ENCODE data around the gene MARF1.
"Not testable (repeated sequence)": the region's sequence is repeated elsewhere in the genome, so short reads cannot be mapped to it uniquely, and the experiment has no call there.

Gene MARF1

GRCh38 chr16:15643048-15643945, at the start of gene MARF1:
Gene MARF1, minus strand, starts transcription at chr16:15643154. Its CDS starts 3,921 bp downstream, at chr16:15639233.
- in situ Hi-C loops (cut with MboI; ENCODE audit: low sequenced_read_pairs) = no loop called here

- in situ Hi-C loops (cut with MboI; ENCODE audit: low sequenced_read_pairs) = not testable (repeated sequence)
These were observed 49.6 kb upstream of the MARF1 start for GRCh38 chr16:15692508-15692907.

GRCh38 chr16:15691046-15691445, 48.1 kb upstream of the MARF1 start:
- in situ Hi-C loops (cut with MboI; ENCODE audit: low sequenced_read_pairs) = no loop called here

GRCh38 chr16:15690296-15690695, 47.3 kb upstream of the MARF1 start:
- in situ Hi-C loops (cut with MboI; ENCODE audit: low sequenced_read_pairs) = no loop called here

- in situ Hi-C loops (cut with MboI; ENCODE audit: low sequenced_read_pairs) = no loop called here
These were observed 46.3 kb upstream of the MARF1 start for GRCh38 chr16:15689290-15689689.

GRCh38 chr16:15686287-15686686, 43.3 kb upstream of the MARF1 start:
- in situ Hi-C loops (cut with MboI; ENCODE audit: low sequenced_read_pairs) = no loop called here

GRCh38 chr16:15682105-15682570, 39.2 kb upstream of the MARF1 start:
- in situ Hi-C loops (cut with MboI; ENCODE audit: low sequenced_read_pairs) = no loop called here

- in situ Hi-C loops (cut with MboI; ENCODE audit: low sequenced_read_pairs) = no loop called here
These were observed 34.5 kb upstream of the MARF1 start for GRCh38 chr16:15677447-15677846.

GRCh38 chr16:15676506-15676905, 33.6 kb upstream of the MARF1 start:
- in situ Hi-C loops (cut with MboI; ENCODE audit: low sequenced_read_pairs) = no loop called here

- in situ Hi-C loops (cut with MboI; ENCODE audit: low sequenced_read_pairs) = no loop called here
These were observed 31.6 kb upstream of the MARF1 start for GRCh38 chr16:15674571-15674970.

- in situ Hi-C loops (cut with MboI; ENCODE audit: low sequenced_read_pairs) = no loop called here
These were observed 29.7 kb upstream of the MARF1 start for GRCh38 chr16:15672514-15673167.

- in situ Hi-C loops (cut with MboI; ENCODE audit: low sequenced_read_pairs) = not testable (repeated sequence)
These were observed 29.2 kb upstream of the MARF1 start for GRCh38 chr16:15672127-15672513.

GRCh38 chr16:15671530-15672117, 28.7 kb upstream of the MARF1 start:
- in situ Hi-C loops (cut with MboI; ENCODE audit: low sequenced_read_pairs) = no loop called here

GRCh38 chr16:15667091-15667742, 24.3 kb upstream of the MARF1 start:
- in situ Hi-C loops (cut with MboI; ENCODE audit: low sequenced_read_pairs) = no loop called here

GRCh38 chr16:15665107-15665506, 22.2 kb upstream of the MARF1 start:
- in situ Hi-C loops (cut with MboI; ENCODE audit: low sequenced_read_pairs) = no loop called here

GRCh38 chr16:15660203-15660601, 17.2 kb upstream of the MARF1 start:
- in situ Hi-C loops (cut with MboI; ENCODE audit: low sequenced_read_pairs) = no loop called here

GRCh38 chr16:15658556-15658955, 15.6 kb upstream of the MARF1 start:
- in situ Hi-C loops (cut with MboI; ENCODE audit: low sequenced_read_pairs) = no loop called here

GRCh38 chr16:15658149-15658548, 15.2 kb upstream of the MARF1 start:
- in situ Hi-C loops (cut with MboI; ENCODE audit: low sequenced_read_pairs) = no loop called here

GRCh38 chr16:15655561-15655960, 12.6 kb upstream of the MARF1 start:
- in situ Hi-C loops (cut with MboI; ENCODE audit: low sequenced_read_pairs) = not testable (repeated sequence)

- in situ Hi-C loops (cut with MboI; ENCODE audit: low sequenced_read_pairs) = no loop called here
These were observed 11.6 kb upstream of the MARF1 start for GRCh38 chr16:15654591-15654990.

GRCh38 chr16:15653227-15653626, 10.3 kb upstream of the MARF1 start:
- in situ Hi-C loops (cut with MboI; ENCODE audit: low sequenced_read_pairs) = no loop called here
